H1 (cell line): ENCODE data around the gene MSI2. TPM values are rescaled to one million over a fixed set of nuclear protein-coding genes. Genes with fewer than 3 reads are reported as not detected.

ENCODE experiments used
- POLR2AphosphoS5 ChIP-seq: IDR thresholded peaks from 2 replicates; pipeline ENCODE4 v1.6.1; 2011; ENCODE audit warnings: low read depth, low read length
- ZNF274 ChIP-seq: IDR thresholded peaks from 2 replicates; pipeline ENCODE4 v1.7.0; 2012; ENCODE audit warnings: low read length, borderline replicate concordance; ENCODE audit errors: extremely low read depth
- polyA plus RNA-seq, 7 experiments: library from polyadenylated mRNA; depleted of rRNA in 3 of 7; stranded (reverse) in 5 of 7; unstranded in 2 of 7; fragments of >200 nt in 5 of 7; fragments of 200-250 nt in 2 of 7; gene quantifications; 1 replicate in 5 of 7; 2 replicates in 1 of 7; 4 replicates in 1 of 7; pipeline versions ENCODE4 v1.2.1 to v1.2.3, GENCODE V29; 2011 to 2013; ENCODE audit warnings: missing spikeins in 2 of 7, mixed read lengths in 2 of 7
- total RNA-seq: library from RNA; stranded (reverse); fragmentation: NEBNext Ultra II Directional; extraction: Animal tissue kit (Norgen Biotek cat#: 25700); gene quantifications from 2 replicates; pipeline ENCODE4 v1.2.1, GENCODE V29; 2021
- TF ChIP-seq, protein P1 (sequence below): fragments of 300-600 bp; sonication (generic); IDR thresholded peaks from 2 replicates; pipeline ENCODE4 v1.7.1; 2012; ENCODE audit warnings: low read length, moderate library complexity, mild to moderate bottlenecking, inconsistent platforms; ENCODE audit not compliant: insufficient replicate concordance

MSI2 gene
- total and polyA plus RNA-seq, 2 of the 8 experiments (the other 6 are each of a cell fraction or from before 2014, with no cell fraction given) = 36.7 to 80.6 TPM

DNA sequence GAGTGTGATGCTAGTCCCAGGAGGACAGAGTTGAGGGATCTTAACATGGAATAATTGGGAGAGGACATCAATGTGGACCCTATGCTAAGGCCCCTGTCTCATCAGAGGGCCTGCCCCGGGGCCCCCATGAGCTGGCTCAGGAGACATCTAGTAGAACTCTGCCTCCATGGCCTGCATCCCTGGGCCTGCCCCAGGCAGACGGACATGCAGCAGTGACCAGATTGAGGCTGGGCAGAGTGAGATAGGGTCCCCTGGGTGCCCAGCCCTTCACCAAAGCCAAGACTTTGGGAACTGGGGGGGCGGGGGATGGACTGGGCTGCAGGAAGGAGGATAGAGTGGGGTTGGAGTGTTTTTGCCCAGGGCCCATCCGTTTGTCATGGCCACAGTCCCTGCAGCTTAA is 373.6 kb downstream of the MSI2 start (continued):
- TF ChIP-seq, protein P1, sequence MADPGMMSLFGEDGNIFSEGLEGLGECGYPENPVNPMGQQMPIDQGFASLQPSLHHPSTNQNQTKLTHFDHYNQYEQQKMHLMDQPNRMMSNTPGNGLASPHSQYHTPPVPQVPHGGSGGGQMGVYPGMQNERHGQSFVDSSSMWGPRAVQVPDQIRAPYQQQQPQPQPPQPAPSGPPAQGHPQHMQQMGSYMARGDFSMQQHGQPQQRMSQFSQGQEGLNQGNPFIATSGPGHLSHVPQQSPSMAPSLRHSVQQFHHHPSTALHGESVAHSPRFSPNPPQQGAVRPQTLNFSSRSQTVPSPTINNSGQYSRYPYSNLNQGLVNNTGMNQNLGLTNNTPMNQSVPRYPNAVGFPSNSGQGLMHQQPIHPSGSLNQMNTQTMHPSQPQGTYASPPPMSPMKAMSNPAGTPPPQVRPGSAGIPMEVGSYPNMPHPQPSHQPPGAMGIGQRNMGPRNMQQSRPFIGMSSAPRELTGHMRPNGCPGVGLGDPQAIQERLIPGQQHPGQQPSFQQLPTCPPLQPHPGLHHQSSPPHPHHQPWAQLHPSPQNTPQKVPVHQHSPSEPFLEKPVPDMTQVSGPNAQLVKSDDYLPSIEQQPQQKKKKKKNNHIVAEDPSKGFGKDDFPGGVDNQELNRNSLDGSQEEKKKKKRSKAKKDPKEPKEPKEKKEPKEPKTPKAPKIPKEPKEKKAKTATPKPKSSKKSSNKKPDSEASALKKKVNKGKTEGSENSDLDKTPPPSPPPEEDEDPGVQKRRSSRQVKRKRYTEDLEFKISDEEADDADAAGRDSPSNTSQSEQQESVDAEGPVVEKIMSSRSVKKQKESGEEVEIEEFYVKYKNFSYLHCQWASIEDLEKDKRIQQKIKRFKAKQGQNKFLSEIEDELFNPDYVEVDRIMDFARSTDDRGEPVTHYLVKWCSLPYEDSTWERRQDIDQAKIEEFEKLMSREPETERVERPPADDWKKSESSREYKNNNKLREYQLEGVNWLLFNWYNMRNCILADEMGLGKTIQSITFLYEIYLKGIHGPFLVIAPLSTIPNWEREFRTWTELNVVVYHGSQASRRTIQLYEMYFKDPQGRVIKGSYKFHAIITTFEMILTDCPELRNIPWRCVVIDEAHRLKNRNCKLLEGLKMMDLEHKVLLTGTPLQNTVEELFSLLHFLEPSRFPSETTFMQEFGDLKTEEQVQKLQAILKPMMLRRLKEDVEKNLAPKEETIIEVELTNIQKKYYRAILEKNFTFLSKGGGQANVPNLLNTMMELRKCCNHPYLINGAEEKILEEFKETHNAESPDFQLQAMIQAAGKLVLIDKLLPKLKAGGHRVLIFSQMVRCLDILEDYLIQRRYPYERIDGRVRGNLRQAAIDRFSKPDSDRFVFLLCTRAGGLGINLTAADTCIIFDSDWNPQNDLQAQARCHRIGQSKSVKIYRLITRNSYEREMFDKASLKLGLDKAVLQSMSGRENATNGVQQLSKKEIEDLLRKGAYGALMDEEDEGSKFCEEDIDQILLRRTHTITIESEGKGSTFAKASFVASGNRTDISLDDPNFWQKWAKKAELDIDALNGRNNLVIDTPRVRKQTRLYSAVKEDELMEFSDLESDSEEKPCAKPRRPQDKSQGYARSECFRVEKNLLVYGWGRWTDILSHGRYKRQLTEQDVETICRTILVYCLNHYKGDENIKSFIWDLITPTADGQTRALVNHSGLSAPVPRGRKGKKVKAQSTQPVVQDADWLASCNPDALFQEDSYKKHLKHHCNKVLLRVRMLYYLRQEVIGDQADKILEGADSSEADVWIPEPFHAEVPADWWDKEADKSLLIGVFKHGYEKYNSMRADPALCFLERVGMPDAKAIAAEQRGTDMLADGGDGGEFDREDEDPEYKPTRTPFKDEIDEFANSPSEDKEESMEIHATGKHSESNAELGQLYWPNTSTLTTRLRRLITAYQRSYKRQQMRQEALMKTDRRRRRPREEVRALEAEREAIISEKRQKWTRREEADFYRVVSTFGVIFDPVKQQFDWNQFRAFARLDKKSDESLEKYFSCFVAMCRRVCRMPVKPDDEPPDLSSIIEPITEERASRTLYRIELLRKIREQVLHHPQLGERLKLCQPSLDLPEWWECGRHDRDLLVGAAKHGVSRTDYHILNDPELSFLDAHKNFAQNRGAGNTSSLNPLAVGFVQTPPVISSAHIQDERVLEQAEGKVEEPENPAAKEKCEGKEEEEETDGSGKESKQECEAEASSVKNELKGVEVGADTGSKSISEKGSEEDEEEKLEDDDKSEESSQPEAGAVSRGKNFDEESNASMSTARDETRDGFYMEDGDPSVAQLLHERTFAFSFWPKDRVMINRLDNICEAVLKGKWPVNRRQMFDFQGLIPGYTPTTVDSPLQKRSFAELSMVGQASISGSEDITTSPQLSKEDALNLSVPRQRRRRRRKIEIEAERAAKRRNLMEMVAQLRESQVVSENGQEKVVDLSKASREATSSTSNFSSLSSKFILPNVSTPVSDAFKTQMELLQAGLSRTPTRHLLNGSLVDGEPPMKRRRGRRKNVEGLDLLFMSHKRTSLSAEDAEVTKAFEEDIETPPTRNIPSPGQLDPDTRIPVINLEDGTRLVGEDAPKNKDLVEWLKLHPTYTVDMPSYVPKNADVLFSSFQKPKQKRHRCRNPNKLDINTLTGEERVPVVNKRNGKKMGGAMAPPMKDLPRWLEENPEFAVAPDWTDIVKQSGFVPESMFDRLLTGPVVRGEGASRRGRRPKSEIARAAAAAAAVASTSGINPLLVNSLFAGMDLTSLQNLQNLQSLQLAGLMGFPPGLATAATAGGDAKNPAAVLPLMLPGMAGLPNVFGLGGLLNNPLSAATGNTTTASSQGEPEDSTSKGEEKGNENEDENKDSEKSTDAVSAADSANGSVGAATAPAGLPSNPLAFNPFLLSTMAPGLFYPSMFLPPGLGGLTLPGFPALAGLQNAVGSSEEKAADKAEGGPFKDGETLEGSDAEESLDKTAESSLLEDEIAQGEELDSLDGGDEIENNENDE = no peak
- TF ChIP-seq ZNF274 (no peak), POLR2AphosphoS5 (no peak)
